Retina (tissue), 1 donor: ENCODE data around the gene BRINP1.
"Not testable (repeated sequence)": the region's sequence is repeated elsewhere in the genome, so short reads cannot be mapped to it uniquely, and the experiment has no call there.

Experiments used
- DNase-seq: peaks from one replicate; pipeline ENCODE4 v3.0.0-alpha.2; 2016

The BRINP1 gene

DNA sequence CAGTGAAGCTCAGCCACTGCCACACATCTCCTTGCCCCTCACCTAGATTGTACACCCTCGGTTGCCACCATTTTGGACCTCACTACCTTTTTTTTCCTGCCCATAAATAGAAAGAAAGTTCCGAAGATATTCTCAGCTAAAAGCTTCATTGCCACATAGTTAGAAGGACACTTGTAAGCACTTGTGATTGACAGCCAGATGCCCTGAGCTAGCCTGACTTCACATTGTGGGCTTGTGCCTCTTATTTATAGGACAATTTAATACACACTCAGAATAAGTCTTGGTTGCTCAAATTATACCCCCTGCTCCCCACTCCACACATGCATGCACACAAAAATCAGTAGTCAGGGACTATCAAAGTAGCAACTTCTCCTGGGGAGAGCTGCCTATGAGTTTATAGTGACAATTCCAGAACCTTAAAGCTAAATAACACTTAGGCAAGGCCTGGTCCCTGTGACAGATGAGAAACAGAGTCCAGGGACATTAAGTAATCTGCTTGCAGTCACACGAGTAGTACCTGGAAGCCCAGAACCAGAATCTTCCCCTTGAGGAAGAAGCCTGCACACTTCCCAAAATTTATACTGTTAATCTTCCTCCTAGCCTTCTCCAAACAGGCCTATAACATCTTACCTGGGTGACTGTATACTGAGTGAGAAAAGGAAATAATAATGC is 184.8 kb downstream of the BRINP1 start:
- no peak for DNase-seq

DNA sequence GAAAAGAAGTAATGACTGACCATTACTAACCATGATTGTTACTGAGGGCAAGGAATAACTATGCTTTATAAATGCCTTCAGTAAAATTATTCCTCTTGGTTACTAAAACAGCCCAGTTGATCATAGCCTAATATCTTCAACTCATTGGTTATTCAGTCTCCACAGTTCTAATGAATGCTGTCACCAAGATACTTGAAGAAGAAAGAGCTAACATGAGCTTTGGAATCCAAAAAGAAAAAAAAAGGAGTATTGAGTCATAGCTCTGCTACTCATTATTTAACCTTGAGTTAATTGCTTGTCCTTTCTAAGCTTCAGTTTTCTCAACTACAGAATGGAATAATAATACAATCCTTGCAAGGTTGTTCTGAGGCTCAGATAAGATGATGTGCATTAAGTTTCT is 187.7 kb downstream of the BRINP1 start:
- no peak for DNase-seq

DNA sequence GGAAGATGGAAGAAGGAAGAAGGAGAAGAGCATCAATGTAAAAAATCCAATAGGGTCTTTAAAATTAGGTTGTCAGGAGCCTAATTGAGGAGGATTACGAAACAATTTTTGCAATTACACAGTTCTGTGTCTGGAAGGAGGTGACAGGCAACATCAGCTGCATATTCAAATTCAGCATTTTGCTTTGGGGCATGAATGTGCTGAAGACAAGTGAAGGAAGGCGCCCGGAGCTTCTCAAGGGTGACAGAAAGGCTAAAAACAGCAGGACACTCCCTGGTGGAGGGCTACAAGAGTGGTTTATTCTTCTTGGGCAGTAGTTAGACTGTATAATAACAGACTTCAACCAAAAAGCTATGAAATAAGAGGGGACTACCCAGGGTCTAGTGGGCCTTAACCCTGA is 188.3 kb downstream of the BRINP1 start:
- DNase-seq, result no peak

DNA sequence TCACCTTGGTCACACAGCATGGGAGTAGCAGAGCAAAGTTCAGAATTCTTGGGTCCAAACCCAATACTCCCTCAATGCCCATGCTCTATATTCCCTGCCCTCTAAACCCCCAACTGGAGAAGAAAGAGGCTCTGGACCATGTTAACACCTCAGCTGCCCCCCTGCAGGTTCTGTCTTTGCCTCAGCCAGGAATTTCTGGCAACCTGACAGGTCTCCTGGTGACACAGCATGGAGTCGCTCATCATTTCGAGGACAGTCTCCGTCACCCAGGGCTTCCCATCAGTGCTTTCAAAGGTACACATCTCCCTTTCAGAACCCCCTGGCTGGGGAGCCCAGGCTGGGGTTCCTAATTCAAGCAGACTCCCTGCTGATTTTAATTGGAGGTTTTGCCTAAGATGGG is 189.5 kb downstream of the BRINP1 start:
- no peak for DNase-seq

DNA sequence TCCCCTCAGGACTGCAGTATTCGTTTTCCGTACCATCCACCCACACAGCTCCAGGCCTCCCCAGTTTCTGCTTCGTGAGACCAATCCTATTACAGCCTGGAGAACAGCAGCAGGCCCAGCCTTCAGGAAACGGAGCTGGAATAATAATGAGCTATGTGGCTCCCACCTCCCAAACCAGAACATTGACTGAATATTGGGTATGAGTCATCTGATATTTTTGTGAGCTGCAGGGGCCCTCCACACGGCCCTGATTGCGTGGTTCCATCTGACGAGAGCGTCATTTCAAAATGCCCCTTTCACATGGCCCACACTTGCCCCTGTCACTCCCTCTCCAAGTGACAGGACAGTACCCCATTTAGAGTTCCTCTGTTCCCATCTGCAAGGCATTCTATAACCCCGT is 192.0 kb downstream of the BRINP1 start:
- DNase-seq, result no peak

DNA sequence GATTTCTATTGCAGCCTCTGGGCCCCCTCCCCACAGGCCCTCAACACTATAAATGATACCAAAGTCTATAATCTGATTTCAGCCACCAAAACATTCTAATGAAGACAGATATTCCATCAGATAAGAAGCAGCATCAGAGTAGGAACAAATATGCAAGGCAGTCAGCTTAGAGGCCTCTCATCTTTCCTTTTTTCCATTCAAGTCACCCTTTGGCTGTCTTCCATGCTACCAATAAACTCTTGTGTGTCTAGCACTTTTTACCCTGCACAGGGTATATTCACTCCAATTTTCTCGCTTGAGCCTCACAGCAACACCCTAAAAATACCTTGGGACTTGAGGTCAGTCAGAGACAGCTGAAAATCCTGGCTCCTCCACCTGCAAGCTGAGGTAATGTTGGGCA is 193.7 kb downstream of the BRINP1 start:
- DNase-seq, result no peak

DNA sequence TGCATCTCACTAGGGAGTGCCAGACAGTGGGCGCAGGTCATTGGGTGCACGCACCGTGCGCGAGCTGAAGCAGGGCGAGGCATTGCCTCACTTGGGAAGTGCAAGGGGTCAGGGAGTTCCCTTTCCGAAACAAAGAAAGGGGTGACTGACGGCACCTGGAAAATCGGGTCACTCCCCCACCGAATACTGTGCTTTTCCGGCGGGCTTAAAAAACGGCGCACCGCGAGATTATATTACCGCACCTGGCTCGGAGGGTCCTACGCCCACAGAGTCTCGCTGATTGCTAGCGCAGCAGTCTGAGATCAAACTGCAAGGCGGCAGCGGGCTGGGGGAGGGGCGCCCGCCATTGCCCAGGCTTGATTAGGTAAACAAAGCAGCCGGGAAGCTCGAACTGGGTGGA is 200.0 kb downstream of the BRINP1 start:
- not testable (repeated sequence) for DNase-seq

DNA sequence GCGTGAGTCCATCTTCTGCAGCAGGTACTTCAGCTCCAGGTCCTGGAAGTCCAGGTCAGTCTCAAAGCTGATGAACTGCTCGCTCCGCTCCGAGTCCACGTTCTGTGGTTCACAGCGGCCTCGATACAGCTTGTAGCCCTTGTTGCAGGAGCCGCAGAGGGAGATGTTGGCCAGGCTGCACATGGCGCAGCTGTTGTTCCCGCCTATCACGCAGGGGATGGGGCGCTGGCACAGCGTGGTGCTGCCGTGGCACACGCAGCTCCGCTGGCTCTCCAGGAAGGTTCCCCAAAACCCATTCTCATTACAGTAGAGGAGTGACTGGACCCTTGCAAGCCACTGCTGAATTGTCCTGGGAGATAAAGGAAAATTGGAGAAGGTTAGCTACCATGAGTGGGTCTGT is 201.4 kb downstream of the BRINP1 start:
- DNase-seq, result no peak

DNA sequence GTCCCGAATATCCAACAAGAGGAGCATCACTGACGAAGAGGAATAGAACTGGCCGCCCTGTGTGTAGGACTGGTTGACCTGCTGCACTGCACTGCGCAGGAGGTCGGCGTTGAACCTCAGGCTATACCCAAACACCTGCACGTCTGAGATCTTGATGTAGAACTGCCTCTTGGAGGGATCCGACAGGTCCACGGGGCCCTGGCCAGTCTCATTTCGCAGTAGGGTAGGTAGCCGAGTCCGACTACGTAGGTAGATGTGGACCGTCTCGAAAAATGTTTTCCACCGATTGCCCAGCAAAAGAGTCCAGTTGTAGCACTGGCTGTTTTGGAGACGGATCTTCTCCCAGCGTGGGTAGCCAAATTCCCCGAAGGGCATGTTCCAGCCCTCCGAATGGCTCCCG is 202.0 kb downstream of the BRINP1 start:
- DNase-seq, result no peak

DNA sequence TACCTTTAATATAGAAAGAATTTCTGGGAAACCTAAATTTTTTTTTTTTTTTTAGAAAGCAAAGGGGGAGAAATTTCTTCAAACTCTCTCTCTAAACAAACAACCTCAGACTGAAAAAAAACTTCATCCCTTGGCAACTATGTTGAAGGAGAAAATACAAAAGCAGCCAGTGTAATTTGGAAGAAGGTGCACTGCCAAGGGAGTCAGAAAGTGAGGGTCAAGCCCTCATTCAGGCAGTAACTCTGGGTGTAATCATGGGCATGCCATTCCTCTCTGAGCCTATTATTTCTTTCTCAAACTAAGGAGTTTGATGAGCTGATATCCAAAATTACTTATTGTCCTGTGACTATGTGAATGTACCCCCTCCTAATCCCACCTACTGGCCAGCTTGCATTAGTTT is 203.1 kb downstream of the BRINP1 start:
- no peak for DNase-seq

DNA sequence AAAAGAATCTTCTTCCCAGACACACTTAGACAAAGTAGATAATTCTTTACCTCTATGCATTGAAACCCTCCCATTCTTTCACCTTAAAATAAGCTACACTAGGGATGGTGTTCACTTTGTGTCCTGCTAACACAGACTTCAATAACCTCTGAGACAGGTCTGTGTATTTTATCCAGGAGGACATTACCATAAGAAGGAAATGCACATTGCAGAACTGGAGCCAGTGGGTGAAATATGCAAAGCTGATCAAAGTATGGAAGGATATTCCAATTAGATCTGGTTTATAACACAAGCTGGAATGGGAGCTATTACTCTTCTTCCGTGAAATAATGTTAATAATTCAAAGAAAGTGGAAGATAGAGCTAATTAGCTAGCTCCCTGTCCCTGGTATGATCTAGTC is 204.1 kb downstream of the BRINP1 start:
- DNase-seq, result no peak

DNA sequence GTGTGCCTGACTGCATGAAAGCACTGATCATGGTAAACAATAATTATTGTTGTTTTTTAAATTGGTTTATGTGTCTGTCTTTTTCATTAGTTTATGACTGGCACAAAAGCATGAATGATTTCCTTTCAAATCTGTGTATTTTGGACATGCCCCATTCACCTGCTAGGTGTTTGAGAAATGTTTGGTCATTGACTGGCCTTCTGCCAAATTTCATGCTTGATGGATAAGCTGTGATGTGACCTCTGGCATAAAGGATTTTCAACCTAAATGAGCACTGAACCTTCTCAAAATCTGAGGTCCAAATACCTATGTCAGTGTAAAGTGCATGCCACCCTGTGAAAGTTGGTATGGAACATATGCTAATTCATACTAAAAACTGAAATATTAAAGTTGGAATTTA is 204.5 kb downstream of the BRINP1 start:
- no peak for DNase-seq

DNA sequence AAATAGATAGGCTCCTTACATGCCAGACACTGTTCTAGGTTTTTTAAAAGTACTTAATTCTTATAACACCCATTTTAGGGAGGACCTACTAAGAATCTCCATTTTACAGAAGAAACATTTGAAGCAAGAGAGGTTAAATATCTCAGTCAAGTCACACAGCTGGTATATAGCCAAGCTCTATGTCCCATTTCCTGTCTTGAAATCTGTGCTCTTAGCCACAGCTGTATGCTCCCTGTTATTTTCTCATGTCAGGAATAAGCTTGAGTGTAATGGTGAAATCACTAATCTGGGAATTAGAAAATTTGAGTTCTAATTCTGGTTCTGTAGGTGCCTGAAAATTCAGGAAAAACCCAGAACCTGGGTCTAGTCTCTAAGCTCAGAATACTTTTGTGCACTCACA is 208.7 kb downstream of the BRINP1 start:
- DNase-seq, result no peak

DNA sequence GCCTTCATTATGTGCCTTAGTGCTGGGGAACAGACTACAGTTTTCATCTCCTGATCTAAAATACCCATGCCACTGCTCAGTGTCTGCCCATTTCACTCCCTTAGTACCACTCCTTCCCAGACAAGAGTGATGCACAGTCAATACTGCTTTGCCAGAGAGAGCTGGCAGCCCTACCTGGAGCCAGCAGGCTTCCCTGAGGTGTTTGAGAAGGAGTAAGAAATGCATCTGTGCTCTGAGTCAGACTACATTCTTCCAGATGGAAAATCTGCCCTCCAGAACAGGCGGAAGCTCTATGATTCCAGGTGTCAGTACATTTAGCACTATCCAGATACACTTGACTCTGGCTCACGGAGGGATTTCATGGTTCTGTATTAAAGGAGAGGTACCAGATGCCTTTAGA is 209.8 kb downstream of the BRINP1 start:
- DNase-seq, result no peak

DNA sequence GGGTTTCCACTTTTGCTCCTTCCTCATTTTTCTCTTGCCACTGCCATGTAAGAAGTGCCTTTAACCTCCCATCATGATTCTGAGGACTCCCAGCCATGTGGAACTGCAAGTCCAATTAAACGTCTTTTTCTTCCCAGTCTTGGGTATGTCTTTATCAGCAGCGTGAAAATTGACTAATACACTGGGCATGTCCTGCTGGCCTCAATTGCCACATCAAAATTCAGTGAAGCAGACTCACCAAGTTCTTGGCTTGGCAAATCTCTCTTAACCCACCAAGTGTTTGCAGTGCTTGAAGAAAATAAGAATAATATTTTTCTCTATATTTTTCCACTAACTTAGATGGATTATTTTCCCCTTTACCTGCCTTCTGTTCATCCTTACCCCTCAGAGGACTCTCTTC is 212.0 kb downstream of the BRINP1 start:
- no peak for DNase-seq

DNA sequence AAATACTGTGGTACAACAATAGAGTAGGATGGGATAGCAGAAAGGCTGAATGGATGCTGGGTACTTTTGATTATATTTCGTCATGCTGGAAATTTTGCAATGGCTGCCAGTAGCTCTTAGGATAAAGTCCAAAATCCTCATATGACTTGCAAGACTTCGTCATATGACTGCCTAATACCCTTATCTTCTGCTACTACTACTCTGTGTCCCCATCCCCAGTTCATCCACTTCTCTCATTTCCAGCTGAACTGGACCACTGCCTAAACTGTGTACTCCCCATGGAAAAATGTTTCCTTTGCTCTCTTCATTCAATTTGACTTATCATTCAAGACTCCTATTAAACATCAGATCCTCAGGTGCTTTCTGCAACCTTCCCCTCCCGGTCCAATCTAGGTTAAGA is 212.9 kb downstream of the BRINP1 start:
- DNase-seq, result no peak

DNA sequence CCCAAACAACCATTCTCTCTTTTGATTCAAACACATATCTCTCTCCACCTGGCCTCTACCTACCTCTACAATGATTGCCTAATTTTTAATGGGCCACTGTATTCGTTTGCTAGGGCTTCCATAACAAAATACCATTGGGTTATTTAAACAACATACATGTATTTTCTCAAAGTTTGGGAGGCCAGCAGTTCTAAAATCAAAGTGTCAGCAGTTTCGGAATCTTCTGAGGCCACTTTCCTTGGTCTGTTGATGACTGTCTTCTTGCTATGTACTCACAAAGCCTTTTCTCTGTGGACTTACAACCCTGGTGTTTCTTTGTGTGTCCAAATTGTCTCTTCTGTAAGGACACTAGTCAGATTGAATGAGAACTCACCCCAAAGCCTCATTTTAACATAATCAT is 214.7 kb downstream of the BRINP1 start:
- DNase-seq, result no peak

DNA sequence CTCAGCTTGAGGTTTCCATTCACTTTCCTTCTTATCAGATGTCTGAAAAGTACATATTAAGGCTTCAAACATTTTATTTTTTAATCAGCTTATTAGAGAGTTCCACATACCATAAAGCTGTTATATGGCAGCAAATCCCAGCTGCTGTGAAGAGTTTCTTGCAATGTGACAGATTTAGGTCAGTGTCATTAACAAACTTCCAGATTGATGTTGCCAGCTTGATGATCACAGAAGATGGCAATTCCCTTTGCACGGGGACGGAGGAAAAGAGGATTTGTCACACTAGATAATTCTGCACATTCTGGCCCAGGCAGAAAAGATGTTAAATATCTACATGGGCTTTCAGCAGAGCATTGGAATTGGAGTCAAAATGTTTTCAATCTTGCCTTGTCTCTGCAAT is 215.8 kb downstream of the BRINP1 start:
- peak; percentile 61 for DNase-seq

DNA sequence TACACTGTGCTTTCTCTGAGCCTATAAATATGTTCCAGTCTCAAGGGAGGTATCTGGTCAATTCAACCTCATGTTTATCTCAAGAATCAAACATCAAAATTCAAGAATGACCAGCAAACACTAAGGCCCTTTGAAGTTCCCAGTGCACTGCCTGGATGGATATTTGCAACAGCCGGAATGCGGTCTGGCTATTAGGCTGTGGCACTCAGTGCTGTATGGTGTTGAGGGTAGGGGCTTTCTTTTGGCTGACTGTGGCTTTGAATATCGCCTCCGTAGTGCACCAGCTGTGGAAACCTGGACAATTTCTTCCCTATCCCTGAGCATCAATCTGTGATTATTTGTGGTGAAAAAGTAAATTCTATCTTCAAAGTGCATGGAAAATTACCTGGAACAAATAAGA is 220.4 kb downstream of the BRINP1 start:
- no peak for DNase-seq

DNA sequence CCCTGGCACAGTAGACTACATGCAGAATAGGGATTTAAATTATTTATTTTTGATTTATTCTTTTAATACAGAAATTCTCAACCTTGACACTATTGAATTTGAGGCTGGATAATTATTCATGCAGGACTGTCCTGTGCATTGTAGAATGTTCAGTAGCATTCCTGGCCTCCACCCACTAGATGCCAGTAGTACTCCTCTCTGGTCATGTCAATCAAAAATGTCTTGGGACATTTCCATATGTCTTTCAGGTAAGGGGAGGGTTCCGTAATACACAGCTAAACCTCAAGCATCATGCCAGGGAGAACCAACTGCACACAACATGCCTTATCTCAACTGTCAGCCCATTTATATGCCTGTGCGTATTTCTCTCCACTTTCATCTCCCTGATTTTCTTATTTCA is 231.8 kb downstream of the BRINP1 start:
- DNase-seq, result no peak

DNA sequence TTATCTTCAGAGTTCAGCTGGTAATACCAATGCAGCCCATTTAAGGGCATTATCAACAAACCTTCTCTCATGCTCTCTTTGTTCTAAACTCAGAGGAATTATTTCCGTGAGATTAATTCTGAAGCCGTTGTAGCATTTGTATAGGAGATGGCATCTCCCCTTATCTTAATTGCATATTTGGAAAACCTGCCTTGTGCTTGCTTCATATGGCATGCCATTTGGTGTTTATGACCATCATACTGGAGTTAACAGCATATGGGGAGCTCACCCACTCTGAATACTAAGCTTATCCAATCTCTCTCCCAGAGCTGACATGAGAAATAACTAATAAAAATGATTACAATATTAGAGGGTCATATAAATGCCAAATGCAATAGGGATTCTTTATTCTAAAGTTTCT is 243.2 kb downstream of the BRINP1 start:
- no peak for DNase-seq

DNA sequence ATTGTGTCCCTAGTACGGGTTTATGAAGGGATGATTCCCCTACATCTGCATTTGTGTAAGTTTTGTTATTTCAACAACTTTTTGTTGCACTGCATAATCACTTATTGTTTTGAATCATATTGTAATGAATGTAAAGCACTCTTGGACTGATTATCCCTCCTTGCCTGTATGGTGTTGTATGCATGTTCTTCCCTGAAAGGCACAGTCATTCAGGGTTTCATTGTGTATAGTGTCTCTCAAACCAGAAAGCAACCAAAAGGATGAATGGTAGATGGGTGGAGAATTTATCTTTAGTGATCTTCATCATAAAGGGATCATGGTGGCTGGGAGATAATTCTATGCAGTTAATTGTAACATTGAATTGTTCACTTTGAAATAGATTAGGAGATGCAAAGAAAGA is 247.3 kb downstream of the BRINP1 start:
- DNase-seq, result no peak

DNA sequence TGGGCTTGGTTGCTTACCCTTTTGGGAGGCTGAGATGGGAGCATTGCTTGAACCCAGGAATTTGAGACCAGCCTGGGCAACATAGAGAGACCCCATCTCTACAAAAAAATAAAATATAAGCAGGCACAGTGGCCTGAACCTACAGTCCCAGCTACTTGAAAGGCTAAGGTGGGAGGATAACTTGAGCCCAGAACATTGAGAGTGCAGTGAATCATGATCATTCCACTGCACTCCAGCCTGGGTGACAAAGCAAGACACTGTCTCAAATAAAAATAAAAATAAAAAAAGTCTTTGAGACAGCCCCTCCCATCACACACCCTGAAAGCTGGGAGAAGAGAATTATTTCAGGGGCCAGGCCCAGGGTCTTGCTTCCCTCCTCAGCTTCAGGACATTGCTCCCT is 251.8 kb downstream of the BRINP1 start:
- DNase-seq, result no peak
